Activated naive CD4-positive, alpha-beta T cell treated with anti-CD3 and anti-CD28 coated beads for 36 hours (primary cell): Measurements from ENCODE around the gene NKD1. TPM values are rescaled to one million over a fixed set of nuclear protein-coding genes. Genes with fewer than 3 reads are reported as not detected.

Experiments used
- CTCF ChIA-PET: fragments of 350-600 bp; sonication (Branson Sonifier 250); formaldehyde crosslinking; loops from one replicate; lab custom pipeline; 2021; ENCODE audit warnings: antibody characterized with exemption; lab: Charles Lee
- DNase-seq: peaks from one replicate; pipeline ENCODE4 v3.0.0-alpha.2; 2020
- H3K27ac Mint-ChIP-seq: one replicate; pipeline ENCODE4 v1.8.0; 2021; ENCODE audit warnings: mild to moderate bottlenecking, mixed read lengths
- H3K27me3 Mint-ChIP-seq: one replicate; pipeline ENCODE4 v1.8.0; 2021; ENCODE audit warnings: low read depth, mixed read lengths
- H3K36me3 Mint-ChIP-seq: one replicate; pipeline ENCODE4 v1.8.0; 2021; ENCODE audit warnings: low read depth, mixed read lengths
- H3K4me1 Mint-ChIP-seq: one replicate; pipeline ENCODE4 v1.8.0; 2021; ENCODE audit warnings: low read depth, mixed read lengths
- H3K4me3 Mint-ChIP-seq: one replicate; pipeline ENCODE4 v1.8.0; 2021; ENCODE audit warnings: mild to moderate bottlenecking, moderate library complexity, mixed read lengths
- H3K9me3 Mint-ChIP-seq: one replicate; pipeline ENCODE4 v1.8.0; 2021; ENCODE audit warnings: mixed read lengths
- intact Hi-C: fragments of 100-400 bp; cut with micrococcal nuclease; formaldehyde crosslinking; loops from one replicate; pipeline ENCODE4 v1.15.1; 2023
- total RNA-seq, 2 experiments: library from RNA; stranded (reverse); gene quantifications; one replicate each; pipeline ENCODE4 v1.2.3, GENCODE V29; 2021

NKD1 gene
- total RNA-seq, 2 experiments from 2014 or later, result 2.6 to 3.2 TPM

DNA sequence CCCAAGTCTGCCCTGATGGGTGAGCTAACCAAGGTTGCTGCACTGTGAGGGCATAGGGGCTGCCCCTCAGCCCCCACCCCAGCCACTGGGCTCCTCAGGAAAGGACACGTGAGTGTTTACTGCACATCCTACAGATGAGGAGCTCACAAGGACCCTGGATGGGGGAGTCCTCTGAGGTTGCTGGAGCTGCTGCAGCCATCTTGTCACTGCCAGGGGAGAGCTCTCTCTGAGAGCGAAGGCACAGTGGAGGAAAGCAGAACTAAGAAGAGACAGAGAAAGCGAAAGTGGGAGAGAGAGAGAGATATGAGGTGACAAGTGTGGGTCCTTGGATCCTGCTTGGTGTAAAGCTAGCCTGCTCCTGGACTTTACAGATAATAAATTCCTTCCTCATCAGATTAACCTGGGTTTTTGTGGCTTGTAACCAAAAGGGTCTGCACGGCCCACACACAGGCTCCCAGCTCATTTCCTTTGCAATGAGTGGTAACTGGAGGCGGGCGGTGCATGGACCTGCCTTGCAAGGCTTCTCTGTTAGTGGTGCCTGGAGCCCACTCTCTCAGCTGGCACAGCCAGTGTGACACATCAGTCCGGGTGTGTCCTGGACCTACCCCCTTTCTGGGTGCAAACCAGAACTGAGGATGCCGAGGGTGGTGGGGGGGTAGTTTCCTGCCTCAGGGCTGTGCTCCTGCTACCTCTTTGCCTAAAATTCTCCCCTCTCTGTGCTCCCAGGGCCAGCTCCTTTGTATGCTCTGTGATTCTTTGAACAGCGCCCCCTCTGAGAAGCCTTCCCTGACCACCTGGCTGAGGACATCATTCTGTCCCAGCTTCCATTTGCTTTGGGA is 118.7 kb downstream of the NKD1 start:
- DNase-seq, result peak; percentile 71
- Mint-ChIP-seq H3K9me3 (peaks cover 9% of the 10 kb centered on the region), H3K4me1 (peaks cover 35% of the 10 kb centered on the region), H3K36me3 (peaks cover 16% of the 10 kb centered on the region), H3K4me3 (peak overlapping the region; percentile 76), H3K27me3 (no peaks in the 10 kb centered on the region), H3K27ac (peak overlapping the region; percentile 94)
- CTCF ChIA-PET, result interaction anchor here (0.6 to 24.9 kb wide), 44 partner anchors 13 to 642 kb away, joined by 3 to 532 read pairs (median 6); partner anchors contain the start of genes CNEP1R1, CYLD and SNX20
- intact Hi-C loops, result loop anchor here (1.0 to 2.0 kb wide), 5 partner anchors 18 to 340 kb away; no protein-coding TSS in a partner anchor

DNA sequence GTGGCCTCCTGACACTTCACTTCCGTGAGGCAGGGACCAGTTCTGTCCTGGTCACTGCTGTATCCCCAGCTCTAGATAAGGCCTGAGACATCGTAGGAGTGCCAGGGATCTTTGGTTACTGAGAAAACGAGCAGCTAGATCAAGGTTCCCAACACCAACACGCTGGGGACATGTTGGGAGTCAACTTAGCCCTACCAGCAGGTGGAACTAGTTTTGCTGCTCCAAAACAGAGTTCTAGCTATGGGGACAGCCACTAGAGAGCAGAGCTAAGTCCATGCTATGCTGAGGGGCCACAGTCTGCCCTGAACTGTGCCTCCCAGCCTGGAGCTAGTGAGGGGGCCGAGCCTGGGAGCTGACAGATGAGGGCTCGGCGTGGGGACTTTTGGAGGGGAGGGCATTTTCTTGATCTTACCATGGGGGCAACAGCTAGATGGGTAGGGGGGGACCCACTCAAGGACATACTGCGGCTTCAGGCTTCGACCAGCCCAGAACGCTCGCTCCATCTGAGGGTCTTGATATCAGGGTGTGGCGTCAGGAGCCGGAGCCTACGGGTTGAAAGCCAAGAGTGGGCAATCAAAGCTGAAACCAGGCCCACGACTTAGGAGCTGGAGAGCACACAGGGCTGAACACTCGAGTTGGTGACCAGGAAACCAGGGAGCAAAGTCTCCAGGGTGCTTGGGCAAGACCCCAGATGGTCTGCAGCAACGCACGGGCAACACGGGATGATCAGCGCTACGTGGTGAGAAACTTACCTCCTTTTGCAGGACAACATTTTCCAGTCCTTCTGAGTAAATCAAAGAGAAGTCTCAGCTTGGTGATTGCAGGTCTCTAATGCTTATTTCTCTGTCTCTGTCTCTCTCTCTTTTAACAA is 119.5 kb downstream of the NKD1 start:
- peaks cover 35% of the 10 kb centered on the region for H3K4me1 Mint-ChIP-seq
- peak overlapping the region; percentile 76 for H3K4me3 Mint-ChIP-seq
- no peaks in the 10 kb centered on the region for H3K27me3 Mint-ChIP-seq
- intact Hi-C loops, result loop anchor here (1.0 to 2.0 kb wide), 5 partner anchors 17 to 341 kb away; no protein-coding TSS in a partner anchor
- peaks cover 16% of the 10 kb centered on the region for H3K9me3 Mint-ChIP-seq
- H3K36me3 Mint-ChIP-seq, result peaks cover 25% of the 10 kb centered on the region
- CTCF ChIA-PET, result interaction anchor here (0.8 to 24.9 kb wide), 32 partner anchors 13 to 643 kb away, joined by 3 to 532 read pairs (median 4); partner anchors contain the start of genes CNEP1R1, CYLD and SNX20
- peak; percentile 38 for DNase-seq
- peak overlapping the region; percentile 94 for H3K27ac Mint-ChIP-seq

DNA sequence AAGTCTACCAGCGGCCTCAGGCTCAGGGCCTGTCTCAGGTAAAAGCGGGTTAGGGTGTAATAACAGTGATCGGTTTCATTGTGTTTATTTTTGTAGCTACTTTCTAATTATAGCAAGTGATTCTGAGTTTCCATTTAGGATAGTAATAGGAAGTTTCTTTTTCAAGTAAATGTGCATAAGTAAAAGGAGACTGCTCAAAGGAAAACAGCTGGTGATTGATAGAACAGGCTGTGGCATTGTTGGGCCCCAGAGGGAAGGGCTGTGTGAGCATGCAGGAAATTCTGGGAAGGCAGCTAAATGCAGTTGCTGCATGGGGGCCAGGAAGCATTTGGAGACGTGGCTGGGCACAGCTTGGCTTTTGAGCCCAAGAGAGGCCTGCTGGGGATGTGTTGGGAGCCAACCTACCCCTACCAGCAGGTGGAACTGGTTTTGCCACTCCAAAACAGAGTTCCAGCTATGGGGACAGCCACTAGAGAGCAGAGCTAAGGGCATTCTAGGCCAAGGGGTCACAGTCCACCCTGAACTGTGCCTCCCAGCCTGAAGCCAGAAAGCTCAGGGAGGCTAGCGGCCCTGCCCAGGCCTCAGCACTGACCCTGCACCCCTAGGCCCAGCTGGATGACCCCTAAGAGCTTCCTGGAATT is 120.3 kb downstream of the NKD1 start:
- no peak overlapping the region for H3K4me3 Mint-ChIP-seq
- H3K27ac Mint-ChIP-seq, result peak overlapping the region; percentile 94
- peaks cover 20% of the 10 kb centered on the region for H3K9me3 Mint-ChIP-seq
- CTCF ChIA-PET, result interaction anchor here (0.8 to 24.9 kb wide), 18 partner anchors 12 to 341 kb away, joined by 3 to 532 read pairs (median 4); partner anchors contain the start of genes CYLD and SNX20
- H3K4me1 Mint-ChIP-seq, result peaks cover 35% of the 10 kb centered on the region
- no peak for DNase-seq
- intact Hi-C loops, result no loop called here
- H3K27me3 Mint-ChIP-seq, result no peaks in the 10 kb centered on the region
- peaks cover 31% of the 10 kb centered on the region for H3K36me3 Mint-ChIP-seq

DNA sequence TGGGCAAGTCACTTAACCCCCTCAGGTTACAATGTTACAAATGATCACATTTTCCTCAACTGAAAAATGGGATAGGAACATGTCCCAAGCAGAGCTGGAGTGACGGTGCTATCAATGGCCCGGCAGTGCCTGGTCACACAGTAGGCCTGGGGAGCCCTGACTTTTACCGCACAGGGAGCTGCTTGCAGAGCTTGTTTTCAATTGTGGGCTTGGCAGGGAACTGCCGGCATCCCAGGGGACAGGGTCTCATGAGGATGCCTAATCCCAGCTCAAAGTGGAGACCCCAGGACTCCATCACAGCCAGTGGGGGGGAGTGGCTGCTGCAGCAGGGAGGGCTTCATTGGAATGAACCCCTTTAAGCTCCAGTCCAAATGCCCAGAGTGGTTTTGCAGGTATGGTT is 121.5 kb downstream of the NKD1 start:
- CTCF ChIA-PET, result interaction anchor here (0.9 to 24.9 kb wide), 6 partner anchors 11 to 137 kb away, joined by 3 to 532 read pairs (median 127); partner anchors contain the start of genes CYLD and SNX20
- intact Hi-C loops, result no loop called here
- no peak overlapping the region for H3K27ac Mint-ChIP-seq

GRCh38 chr16:50670476-50670875 is 122.3 kb downstream of the NKD1 start:
- Mint-ChIP-seq H3K36me3 (peaks cover 48% of the 10 kb centered on the region), H3K27ac (peak overlapping the region; percentile 30), H3K4me1 (peaks cover 30% of the 10 kb centered on the region), H3K9me3 (peaks cover 23% of the 10 kb centered on the region), H3K27me3 (no peaks in the 10 kb centered on the region), H3K4me3 (no peak overlapping the region)
- no peak for DNase-seq
- intact Hi-C loops, result no loop called here
- CTCF ChIA-PET, result interaction anchor here (0.7 to 24.9 kb wide), 8 partner anchors 9 to 344 kb away, joined by 3 to 532 read pairs (median 6); partner anchors contain the start of genes CYLD and SNX20

More for the DNA sequence above, 121.5 kb downstream of the NKD1 start:
- Mint-ChIP-seq H3K9me3 (peaks cover 23% of the 10 kb centered on the region), H3K36me3 (peaks cover 41% of the 10 kb centered on the region), H3K27me3 (no peaks in the 10 kb centered on the region), H3K4me3 (no peak overlapping the region), H3K4me1 (peaks cover 35% of the 10 kb centered on the region)
- DNase-seq, result no peak

DNA sequence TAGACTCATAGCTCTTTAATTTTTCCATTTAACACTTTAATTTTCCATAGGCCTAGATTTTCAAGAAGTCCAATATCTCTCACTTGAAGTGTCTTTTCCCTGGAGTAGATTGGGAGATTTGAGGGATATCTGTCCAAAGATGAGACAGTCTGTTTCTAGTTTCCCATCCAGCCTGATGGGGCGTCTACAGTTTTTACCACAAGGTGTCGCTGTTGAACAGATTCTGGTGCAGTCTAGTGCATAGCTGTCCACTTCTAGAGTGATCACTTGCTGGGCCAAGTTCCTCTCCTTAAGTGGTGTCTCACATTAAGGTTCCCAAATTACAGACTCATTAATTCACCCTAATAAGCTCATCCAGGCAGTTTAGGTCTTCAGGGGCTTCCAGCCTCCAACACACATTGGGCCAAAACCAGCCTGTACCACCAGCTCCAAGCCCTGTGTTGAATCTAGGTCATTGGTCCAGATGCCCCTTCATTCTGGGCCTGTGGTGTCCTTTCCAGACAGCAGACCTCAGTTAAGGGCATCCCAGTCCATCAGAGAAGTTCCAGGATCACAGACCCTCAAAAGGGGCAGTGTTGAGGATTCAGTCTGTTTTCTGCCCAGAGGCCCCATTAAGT is 123.6 kb downstream of the NKD1 start:
- Mint-ChIP-seq H3K4me1 (peaks cover 29% of the 10 kb centered on the region), H3K4me3 (no peak overlapping the region), H3K9me3 (peaks cover 23% of the 10 kb centered on the region), H3K36me3 (peaks cover 60% of the 10 kb centered on the region), H3K27ac (peak overlapping the region; percentile 84), H3K27me3 (no peaks in the 10 kb centered on the region)
- intact Hi-C loops, result loop anchor here (1.0 kb wide), 2 partner anchors 76 to 135 kb away; no protein-coding TSS in a partner anchor
- CTCF ChIA-PET, result interaction anchor here (0.6 to 24.9 kb wide), 24 partner anchors 9 to 345 kb away, joined by 3 to 532 read pairs (median 4); partner anchors contain the start of genes CYLD and SNX20
- peak; percentile 82 for DNase-seq

DNA sequence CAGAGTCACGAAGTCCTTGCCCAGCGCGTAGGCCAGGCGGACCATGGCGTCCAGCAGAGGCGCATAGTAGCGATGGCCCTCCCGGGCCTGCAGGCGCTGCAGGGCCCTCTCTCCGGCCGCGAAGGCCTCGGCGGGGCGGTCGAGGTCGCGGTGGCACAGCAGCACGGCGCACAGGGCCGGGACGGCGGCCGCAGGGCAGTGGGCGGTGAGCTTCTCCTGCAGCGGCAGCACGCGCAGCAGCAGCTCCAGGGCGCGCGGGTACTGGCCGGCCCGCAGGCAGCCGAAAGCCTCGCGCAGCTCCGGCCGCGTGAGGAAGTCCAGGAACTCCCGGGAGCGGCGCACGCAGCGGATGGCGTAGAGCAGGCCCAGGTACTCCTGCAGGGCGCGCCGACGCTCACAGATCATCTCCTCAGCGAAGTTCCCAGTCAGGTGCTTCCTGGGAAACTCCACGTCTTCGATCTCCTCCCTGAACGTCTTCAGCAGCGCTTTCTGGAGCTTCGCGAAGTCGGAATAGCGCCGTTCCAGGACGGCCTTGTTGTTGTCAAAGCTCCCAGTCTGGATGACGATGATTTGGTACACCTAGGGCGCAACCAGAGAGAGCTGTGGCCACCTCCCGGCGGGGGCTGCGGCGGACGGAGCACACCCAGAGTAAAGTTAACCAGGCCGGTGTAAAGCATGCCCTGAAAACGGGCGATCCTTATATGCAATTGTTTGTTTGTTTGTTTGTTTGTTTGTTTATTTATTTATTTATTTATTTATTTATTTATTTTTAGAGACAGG is 125.5 kb downstream of the NKD1 start:
- Mint-ChIP-seq H3K9me3 (peaks cover 23% of the 10 kb centered on the region), H3K4me1 (peaks cover 26% of the 10 kb centered on the region), H3K36me3 (peaks cover 69% of the 10 kb centered on the region), H3K4me3 (no peak overlapping the region), H3K27ac (no peak overlapping the region), H3K27me3 (no peaks in the 10 kb centered on the region)
- no peak for DNase-seq
- intact Hi-C loops, result no loop called here
- CTCF ChIA-PET, result interaction anchor here (0.6 to 24.9 kb wide), 6 partner anchors 6 to 332 kb away, joined by 3 to 532 read pairs (median 251); partner anchors contain the start of genes CYLD and SNX20

GRCh38 chr16:50674831-50675230 is 126.6 kb downstream of the NKD1 start:
- H3K27ac Mint-ChIP-seq, result no peak overlapping the region
- no peaks in the 10 kb centered on the region for H3K27me3 Mint-ChIP-seq
- H3K9me3 Mint-ChIP-seq, result peaks cover 23% of the 10 kb centered on the region
- DNase-seq, result no peak
- H3K4me1 Mint-ChIP-seq, result peaks cover 36% of the 10 kb centered on the region
- H3K36me3 Mint-ChIP-seq, result peaks cover 68% of the 10 kb centered on the region
- intact Hi-C loops, result no loop called here
- no peak overlapping the region for H3K4me3 Mint-ChIP-seq
- CTCF ChIA-PET, result interaction anchor here (0.5 to 24.9 kb wide), 6 partner anchors 7 to 216 kb away, joined by 3 to 532 read pairs (median 128); partner anchors contain the start of gene CYLD

GRCh38 chr16:50675686-50676610 is 127.8 kb downstream of the NKD1 start:
- Mint-ChIP-seq H3K4me3 (no peak overlapping the region), H3K27me3 (no peaks in the 10 kb centered on the region), H3K36me3 (peaks cover 63% of the 10 kb centered on the region), H3K4me1 (peaks cover 40% of the 10 kb centered on the region), H3K9me3 (peaks cover 23% of the 10 kb centered on the region), H3K27ac (peak overlapping the region; percentile 60)
- intact Hi-C loops, result no loop called here
- CTCF ChIA-PET, result interaction anchor here (0.5 to 24.9 kb wide), 6 partner anchors 8 to 162 kb away, joined by 3 to 532 read pairs (median 128); partner anchors contain the start of gene CYLD
- no peak for DNase-seq
